Ovary (tissue), 3 donors: ENCODE data around the gene NGDN.

Experiments
- EP300 ChIP-seq: sonication (generic); formaldehyde crosslinking; IDR thresholded peaks from one replicate; pipeline ENCODE4 v1.6.1; 2017; ENCODE audit warnings: antibody characterized with exemption
- POLR2A ChIP-seq: fragments of 450-650 bp; IDR thresholded peaks from one replicate; pipeline ENCODE4 v1.6.1; 2017; ENCODE audit warnings: antibody characterized with exemption, mild to moderate bottlenecking, moderate library complexity
- TF ChIP-seq, protein P1 (sequence below), 3 donors: fragments of 450-650 bp in 2 of 3; fragments of 200-600 bp in 1 of 3; IDR thresholded peaks; one replicate each; pipeline versions ENCODE4 v1.5.1 to v1.8.0; 2016 to 2022; ENCODE audit warnings: antibody characterized with exemption in 3 of 3, mild to moderate bottlenecking in 1 of 3
- donor health status: DM: no; HTN: no; CAD: no.

DNA sequence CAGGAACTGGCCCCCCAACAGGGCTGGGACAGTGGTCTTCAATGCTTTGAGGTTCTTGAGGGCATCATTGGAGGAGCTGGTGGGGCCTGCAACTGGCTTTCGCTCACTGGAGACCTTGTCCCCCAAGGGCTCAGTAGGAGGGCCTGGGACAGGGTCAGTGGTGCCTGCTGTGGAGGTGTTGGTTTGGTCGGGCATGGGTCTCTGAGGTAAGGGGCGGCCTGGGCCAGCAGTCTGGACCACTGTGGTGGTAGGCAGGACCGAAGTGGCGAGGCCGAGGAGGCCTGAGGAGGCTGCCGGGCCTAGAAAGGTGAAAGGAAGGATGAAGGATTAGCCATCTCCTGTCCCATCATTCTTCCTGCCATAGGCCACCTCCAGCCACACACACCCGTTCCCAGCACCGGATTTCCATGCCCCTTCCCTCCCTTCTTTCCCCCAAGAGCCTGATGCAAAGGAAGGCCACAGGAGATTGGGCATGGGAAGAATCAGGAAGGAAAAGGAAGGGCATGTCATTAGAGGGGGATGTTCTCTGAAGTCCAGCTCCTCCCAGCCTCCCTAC, 53.2 kb downstream of the NGDN start:
- TF ChIP-seq, protein P1, sequence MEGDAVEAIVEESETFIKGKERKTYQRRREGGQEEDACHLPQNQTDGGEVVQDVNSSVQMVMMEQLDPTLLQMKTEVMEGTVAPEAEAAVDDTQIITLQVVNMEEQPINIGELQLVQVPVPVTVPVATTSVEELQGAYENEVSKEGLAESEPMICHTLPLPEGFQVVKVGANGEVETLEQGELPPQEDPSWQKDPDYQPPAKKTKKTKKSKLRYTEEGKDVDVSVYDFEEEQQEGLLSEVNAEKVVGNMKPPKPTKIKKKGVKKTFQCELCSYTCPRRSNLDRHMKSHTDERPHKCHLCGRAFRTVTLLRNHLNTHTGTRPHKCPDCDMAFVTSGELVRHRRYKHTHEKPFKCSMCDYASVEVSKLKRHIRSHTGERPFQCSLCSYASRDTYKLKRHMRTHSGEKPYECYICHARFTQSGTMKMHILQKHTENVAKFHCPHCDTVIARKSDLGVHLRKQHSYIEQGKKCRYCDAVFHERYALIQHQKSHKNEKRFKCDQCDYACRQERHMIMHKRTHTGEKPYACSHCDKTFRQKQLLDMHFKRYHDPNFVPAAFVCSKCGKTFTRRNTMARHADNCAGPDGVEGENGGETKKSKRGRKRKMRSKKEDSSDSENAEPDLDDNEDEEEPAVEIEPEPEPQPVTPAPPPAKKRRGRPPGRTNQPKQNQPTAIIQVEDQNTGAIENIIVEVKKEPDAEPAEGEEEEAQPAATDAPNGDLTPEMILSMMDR (IDR thresholded peaks at IDR 0.05): no peak
- TF ChIP-seq POLR2A (no peak), EP300 (no peak)
